Measurements from ENCODE around the gene SF3B2.
A peak's percentile ranks its signal among the peaks of the same experiment; 100 is the strongest.
"Not testable (repeated sequence)": the region's sequence is repeated elsewhere in the genome, so short reads cannot be mapped to it uniquely, and the experiment has no call there.

The SF3B2 gene

DNA sequence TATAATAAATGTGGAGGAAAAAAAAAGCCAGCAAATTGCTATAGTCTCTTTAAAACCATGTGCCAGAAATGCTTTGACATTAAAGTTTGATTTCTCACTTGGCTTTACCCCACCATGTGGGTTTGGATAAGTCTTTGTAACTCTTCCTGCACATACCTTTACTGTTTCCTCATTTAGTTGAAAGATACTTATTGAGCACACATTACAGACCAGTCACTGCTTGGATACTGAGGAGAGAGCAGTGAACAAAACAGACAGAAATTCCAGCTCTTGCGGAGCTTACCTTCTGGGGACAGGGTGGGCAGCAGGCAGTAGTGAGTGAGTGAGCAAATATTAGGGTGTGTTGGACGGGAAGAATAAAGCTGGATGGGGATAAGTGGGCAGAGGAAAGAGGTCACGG, 31.6 kb downstream of the SF3B2 start:
- no peak overlapping the region for H3K4me3 ChIP-seq (ENCODE audit: low read depth, low read length)
- TF ChIP-seq, protein P1, sequence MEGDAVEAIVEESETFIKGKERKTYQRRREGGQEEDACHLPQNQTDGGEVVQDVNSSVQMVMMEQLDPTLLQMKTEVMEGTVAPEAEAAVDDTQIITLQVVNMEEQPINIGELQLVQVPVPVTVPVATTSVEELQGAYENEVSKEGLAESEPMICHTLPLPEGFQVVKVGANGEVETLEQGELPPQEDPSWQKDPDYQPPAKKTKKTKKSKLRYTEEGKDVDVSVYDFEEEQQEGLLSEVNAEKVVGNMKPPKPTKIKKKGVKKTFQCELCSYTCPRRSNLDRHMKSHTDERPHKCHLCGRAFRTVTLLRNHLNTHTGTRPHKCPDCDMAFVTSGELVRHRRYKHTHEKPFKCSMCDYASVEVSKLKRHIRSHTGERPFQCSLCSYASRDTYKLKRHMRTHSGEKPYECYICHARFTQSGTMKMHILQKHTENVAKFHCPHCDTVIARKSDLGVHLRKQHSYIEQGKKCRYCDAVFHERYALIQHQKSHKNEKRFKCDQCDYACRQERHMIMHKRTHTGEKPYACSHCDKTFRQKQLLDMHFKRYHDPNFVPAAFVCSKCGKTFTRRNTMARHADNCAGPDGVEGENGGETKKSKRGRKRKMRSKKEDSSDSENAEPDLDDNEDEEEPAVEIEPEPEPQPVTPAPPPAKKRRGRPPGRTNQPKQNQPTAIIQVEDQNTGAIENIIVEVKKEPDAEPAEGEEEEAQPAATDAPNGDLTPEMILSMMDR (conservative IDR thresholded peaks at IDR 0.05; ENCODE audit: low read depth, low read length), result no peak

DNA sequence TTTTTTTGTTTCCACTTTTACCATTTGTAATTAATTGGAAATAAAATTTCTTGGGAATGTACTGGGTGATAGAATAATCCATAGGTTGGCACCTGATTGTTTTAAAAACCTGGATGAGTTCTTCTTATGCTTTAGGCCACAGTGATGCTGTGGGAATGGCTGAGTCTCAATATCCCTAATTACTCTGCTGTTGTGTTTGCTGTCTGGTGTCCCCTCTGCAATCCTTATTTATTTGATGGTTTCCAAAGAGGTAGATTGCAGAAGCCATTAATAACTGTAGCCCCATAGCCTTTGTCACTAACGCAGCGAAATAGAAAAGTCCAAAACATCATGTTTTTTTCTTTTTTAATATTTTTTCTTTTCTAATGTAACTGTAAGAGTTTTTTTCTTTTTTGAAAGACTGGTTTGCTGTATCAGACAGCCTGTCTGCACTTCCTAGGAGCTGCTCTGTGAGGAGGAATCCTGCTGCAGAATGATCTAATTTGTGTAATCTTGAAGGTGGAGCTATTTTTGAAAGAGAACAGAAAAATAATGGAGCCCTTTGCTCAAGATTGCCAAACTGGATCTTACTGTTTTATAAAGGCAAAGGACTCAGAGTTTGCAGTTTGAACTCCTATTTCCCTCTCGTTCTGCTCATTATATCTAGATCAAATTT, 32.8 kb downstream of the SF3B2 start:
- no peak overlapping the region for H3K4me3 ChIP-seq (ENCODE audit: low read depth, low read length)
- DNase-seq (ENCODE audit: low read depth), result peak; percentile 61
- TF ChIP-seq, protein P1 (conservative IDR thresholded peaks at IDR 0.05; ENCODE audit: low read depth, low read length), result no peak

More for the DNA sequence above, 31.6 kb downstream of the SF3B2 start:
- no peak for DNase-seq (ENCODE audit: low read depth)

DNA sequence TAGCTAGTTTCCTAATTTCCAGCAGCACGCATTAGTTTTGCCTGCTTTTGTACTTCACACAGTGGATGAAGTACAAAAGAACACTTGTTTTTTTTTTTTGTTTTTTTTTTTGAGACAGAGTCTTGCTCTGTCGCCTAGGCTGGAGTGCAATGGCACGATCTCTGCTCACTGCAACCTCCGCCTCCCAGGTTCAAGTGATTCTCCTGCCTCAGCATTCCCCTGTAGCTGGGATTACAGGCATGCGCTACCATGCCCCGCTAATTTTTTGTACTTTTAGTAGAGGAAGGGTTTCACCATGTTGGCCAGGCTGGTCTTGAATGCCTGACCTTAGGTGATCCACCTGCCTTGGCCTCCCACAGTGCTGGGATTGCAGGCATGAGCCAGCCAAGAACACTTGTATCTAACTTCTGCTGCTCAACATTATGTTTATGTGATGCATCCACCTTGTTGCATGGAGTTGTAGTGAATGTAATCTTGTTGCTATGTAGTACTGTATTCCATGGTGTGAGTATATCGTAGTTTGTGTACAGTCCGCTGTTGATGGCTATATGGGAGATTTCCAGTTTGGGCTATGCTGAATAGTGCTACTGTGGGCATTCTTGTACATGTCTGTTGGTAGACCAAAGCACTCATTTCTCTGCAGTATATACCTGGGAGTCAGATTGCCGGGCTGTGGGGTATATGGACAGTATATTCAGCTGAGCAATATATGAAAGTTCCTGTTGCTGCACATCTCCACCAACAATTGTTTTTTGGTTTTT, 35.2 kb downstream of the SF3B2 start:
- no peak overlapping the region for H3K4me3 ChIP-seq (ENCODE audit: low read depth, low read length)
- no peak for DNase-seq (ENCODE audit: low read depth)
- TF ChIP-seq, protein P1 (conservative IDR thresholded peaks at IDR 0.05; ENCODE audit: low read depth, low read length), result no peak

DNA sequence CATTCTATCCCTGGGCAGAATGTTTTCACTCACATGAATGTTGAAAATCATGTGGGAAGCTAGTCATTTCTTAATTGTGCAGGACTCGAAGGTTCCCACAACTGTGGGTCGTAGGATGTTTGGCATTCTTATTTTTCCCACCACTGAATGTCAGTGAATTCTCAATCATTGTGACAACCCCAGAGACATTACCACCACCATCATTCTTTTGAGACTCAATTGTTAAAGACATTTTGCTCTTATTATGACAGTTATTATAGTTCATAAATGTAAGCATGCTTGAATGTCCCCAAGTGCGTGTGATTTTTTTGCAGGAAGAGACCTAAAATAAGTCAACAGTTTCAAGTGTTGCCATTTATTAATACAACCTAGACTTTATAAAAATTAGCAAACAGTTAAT, 36.9 kb downstream of the SF3B2 start:
- TF ChIP-seq, protein P1 (conservative IDR thresholded peaks at IDR 0.05; ENCODE audit: low read depth, low read length), result no peak

DNA sequence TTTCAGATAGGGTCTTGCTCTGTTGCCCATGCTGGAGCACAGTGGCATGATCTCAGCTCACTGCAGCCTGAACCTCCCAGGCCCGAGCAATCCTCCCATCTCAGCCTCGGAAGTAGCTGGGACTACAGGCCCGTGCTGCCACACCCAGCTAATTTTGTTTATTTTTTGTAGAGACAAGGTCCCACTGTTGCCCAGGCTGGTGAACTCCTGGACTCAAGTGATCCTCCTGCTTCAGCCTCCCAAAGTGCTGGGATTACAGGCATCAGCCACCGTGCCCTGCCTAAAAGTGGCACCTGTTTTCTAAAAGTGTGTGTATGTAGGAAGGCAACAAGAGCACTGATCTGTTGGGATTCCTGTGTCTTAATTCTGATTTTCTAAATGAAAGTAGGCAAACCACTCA, 38.1 kb downstream of the SF3B2 start:
- H3K4me3 ChIP-seq (ENCODE audit: low read depth, low read length), result no peak overlapping the region
- DNase-seq (ENCODE audit: low read depth), result no peak
- TF ChIP-seq, protein P1 (conservative IDR thresholded peaks at IDR 0.05; ENCODE audit: low read depth, low read length), result no peak

More for the DNA sequence above, 36.9 kb downstream of the SF3B2 start:
- H3K4me3 ChIP-seq (ENCODE audit: low read depth, low read length), result no peak overlapping the region
- no peak for DNase-seq (ENCODE audit: low read depth)

DNA sequence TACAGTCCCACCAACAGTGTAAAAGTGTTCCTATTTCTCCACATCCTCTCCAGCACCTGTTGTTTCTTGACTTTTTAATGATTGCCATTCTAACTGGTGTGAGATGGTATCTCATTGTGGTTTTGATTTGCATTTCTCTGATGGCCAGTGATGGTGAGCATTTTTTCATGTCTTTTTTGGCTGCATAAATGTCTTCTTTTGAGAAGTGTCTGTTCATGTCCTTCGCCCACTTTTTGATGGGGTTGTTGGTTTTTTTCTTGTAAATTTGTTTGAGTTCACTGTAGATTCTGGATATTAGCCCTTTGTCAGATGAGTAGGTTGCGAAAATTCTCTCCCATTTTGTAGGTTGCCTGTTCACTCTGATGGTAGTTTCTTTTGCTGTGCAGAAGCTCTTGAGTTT, 40.0 kb downstream of the SF3B2 start:
- not testable (repeated sequence) for DNase-seq (ENCODE audit: low read depth); H3K4me3 ChIP-seq (ENCODE audit: low read depth, low read length)

DNA sequence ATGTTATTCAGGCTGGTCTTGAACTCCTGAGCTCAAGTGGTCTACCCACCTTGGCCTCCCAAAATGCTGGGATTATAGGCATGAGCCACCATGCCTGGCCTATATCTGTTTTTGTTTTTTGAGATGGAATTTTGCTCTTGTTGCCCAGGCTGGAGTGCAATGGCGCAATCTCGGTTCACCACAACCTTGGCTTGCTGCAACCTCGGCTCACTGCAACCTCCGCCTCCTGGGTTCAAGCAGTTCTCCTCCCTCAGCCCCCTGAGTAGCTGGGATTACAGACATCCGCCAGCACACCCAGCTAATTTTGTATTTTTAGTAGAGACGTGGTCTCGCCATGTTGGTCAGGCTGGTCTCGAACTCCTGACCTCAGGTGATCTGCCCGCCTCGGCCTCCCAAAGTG, 47.6 kb downstream of the SF3B2 start:
- H3K4me3 ChIP-seq (ENCODE audit: low read depth, low read length); DNase-seq (ENCODE audit: low read depth): not testable (repeated sequence)
